Measurements from ENCODE around the gene WDR59. TPM values are rescaled to one million over a fixed set of nuclear protein-coding genes. Genes with fewer than 3 reads are reported as not detected.
"Not testable (repeated sequence)": the region's sequence is repeated elsewhere in the genome, so short reads cannot be mapped to it uniquely, and the experiment has no call there.

The WDR59 gene
- total RNA-seq, 1 donor, result 44.2 TPM

- DNase-seq (ENCODE audit: low read depth in 2 of 3, low spot score in 2 of 3), result no peak
These were observed 27.6 kb upstream of the WDR59 start for GRCh38 chr16:75012380-75013081.

GRCh38 chr16:75011634-75012307, 26.8 kb upstream of the WDR59 start:
- peak in 2 of 3 donors; percentile 77 to 84 for DNase-seq (ENCODE audit: low read depth in 2 of 3, low spot score in 2 of 3)

GRCh38 chr16:75010427-75010826, 25.5 kb upstream of the WDR59 start:
- DNase-seq (ENCODE audit: low read depth in 2 of 3, low spot score in 2 of 3), result no peak

- no peak for DNase-seq (ENCODE audit: low read depth in 2 of 3, low spot score in 2 of 3)
These were observed 22.5 kb upstream of the WDR59 start for GRCh38 chr16:75007443-75007842.

- no peak for DNase-seq (ENCODE audit: low read depth in 2 of 3, low spot score in 2 of 3)
These were observed 20.8 kb upstream of the WDR59 start for GRCh38 chr16:75005697-75006096.

GRCh38 chr16:75004460-75004859, 19.5 kb upstream of the WDR59 start:
- no peak for DNase-seq (ENCODE audit: low read depth in 2 of 3, low spot score in 2 of 3)

GRCh38 chr16:75003931-75004330, 19.0 kb upstream of the WDR59 start:
- DNase-seq (ENCODE audit: low read depth in 2 of 3, low spot score in 2 of 3), result no peak

DNA sequence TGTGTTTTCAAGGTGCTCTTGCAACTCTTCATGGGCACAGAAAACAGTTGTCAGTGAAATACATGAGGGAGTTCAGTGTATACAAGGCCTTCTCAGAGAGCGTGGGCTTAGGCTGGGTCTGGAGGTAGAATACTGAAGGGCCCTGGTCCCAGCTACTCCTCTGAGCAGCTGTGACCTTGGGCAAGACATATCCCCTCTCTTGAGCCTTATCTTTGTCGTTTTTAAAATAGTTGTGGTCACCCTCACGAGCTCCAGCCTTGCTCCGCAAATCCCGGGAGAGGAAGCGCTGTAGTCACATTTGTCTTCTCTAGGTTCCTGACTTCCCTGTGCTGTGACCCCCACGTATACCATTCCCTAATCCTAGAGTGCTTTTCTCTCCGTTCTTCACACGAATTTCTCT, 17.6 kb upstream of the WDR59 start:
- no peak for DNase-seq (ENCODE audit: low read depth in 2 of 3, low spot score in 2 of 3)

DNA sequence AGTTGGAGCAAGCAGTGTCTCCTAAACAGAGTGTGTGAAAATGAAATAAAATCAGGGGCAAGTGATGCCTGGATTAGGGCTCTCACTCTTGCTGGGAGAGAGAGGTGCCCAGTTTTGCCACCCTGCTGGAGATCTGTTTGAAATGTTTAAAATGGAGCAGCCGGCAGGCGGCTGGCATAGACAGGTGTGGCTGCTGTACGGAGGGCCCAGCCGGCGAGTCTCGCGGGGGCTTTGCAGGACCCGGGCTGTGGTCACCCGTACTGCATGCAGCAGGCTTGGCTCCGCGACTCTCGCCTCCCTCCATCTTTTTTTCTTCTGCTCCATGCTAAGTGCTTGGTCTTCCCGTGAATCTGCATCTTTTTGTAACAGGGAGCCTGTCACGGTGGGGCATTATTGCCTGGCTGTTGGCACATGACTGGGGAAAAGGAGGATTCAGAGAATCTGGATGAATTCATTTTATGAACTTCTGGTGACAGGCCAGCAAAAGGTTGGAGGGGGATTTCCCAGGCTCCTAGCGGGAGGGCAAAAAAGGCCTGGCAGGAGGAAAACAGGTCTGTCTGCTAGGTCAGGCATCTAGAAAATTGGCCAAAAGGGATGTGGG, 15.7 kb upstream of the WDR59 start:
- DNase-seq (ENCODE audit: low read depth in 2 of 3, low spot score in 2 of 3), result peak in 1 of 3 donors; percentile 43

DNA sequence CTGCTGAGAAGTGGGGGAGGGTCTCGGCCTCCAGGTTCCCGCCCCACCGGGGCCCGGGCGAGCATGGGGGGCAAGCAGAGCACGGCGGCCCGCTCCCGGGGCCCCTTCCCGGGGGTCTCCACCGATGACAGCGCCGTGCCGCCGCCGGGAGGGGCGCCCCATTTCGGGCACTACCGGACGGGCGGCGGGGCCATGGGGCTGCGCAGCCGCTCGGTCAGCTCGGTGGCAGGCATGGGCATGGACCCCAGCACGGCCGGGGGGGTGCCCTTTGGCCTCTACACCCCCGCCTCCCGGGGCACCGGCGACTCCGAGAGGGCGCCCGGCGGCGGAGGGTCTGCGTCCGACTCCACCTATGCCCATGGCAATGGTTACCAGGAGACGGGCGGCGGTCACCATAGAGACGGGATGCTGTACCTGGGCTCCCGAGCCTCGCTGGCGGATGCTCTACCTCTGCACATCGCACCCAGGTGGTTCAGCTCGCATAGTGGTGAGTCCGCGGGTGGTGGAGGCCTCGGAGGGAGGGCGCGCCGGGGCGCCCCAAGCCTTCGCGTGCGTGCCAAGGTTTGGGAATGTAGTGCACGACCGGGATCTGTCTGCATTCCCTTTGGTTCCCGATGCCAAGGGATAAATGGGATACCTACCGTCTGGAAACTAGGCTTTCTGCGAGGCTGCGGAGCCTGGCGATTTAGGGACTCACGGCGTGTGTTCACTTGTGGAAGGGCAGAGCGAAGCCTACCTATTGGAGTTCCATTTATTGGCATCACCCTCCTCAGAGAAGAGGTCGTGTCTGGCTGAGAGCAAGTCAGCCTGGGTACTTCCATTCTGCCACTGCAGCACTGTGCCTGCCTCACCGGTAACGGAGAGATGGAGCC, 14.9 kb upstream of the WDR59 start:
- DNase-seq (ENCODE audit: low read depth in 2 of 3, low spot score in 2 of 3), result peak in 1 of 3 donors; percentile 26

- no peak for DNase-seq (ENCODE audit: low read depth in 2 of 3, low spot score in 2 of 3)
These were observed 14.3 kb upstream of the WDR59 start for GRCh38 chr16:74999219-74999608.

- peak; percentile 60 to 95 (median 92) for DNase-seq (ENCODE audit: low read depth in 2 of 3, low spot score in 2 of 3)
These were observed 13.7 kb upstream of the WDR59 start, which contains the start of gene ZNRF1 for GRCh38 chr16:74998481-74999218. Gene ZNRF1, plus strand, starts transcription at chr16:74999024. Its CDS starts 648 bp downstream, at chr16:74999672.

DNA sequence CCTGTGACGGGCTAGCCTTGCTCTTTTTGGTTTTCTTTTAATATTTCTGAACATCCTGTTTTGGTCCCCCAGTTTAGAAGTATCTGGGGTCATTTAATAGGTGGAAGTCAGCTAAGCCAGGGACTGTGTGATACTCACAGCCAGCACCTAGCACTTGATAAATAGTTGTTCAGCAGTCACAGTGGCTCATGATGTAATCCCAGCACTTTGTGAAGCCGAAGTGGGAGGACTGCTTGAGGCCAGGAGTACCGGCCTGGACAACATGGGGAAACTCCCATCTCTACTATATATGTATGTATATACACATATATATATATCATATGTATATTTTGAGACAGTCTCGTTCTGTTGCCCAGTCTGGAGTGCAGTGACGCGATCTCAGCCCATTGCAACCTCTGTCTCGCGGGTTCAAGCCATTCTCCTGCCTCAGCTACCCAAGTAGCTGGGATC, 12.1 kb upstream of the WDR59 start:
- no peak for DNase-seq (ENCODE audit: low read depth in 2 of 3, low spot score in 2 of 3)

GRCh38 chr16:74995986-74996385, 11.1 kb upstream of the WDR59 start:
- no peak for DNase-seq (ENCODE audit: low read depth in 2 of 3, low spot score in 2 of 3)

GRCh38 chr16:74991593-74992403, 6.9 kb upstream of the WDR59 start:
- no peak for DNase-seq (ENCODE audit: low read depth in 2 of 3, low spot score in 2 of 3)

DNA sequence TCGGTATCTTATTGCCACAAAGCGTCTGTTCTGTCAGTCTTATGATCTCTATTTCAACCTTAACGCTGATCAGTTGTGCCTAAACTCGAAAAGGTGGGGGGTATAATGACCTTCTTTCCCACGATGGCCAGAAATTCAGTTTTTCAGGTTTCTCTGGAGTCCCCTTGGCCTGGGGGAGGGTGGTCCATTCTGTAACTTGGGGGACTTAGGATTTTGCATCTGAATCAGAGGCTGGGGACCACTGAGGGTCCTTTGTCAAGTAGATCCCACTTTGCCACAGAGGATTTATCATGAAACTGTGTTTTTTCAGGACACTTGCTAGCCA, 6.3 kb upstream of the WDR59 start:
- DNase-seq (ENCODE audit: low read depth in 2 of 3, low spot score in 2 of 3), result no peak

- no peak for DNase-seq (ENCODE audit: low read depth in 2 of 3, low spot score in 2 of 3)
These were observed 5.9 kb upstream of the WDR59 start for GRCh38 chr16:74990832-74991231.

GRCh38 chr16:74989864-74990263, 4.9 kb upstream of the WDR59 start:
- not testable (repeated sequence) for DNase-seq (ENCODE audit: low read depth in 2 of 3, low spot score in 2 of 3)

GRCh38 chr16:74987027-74987681, 2.2 kb upstream of the WDR59 start:
- DNase-seq (ENCODE audit: low read depth in 2 of 3, low spot score in 2 of 3), result no peak

All from hematopoietic multipotent progenitor cell (in vitro differentiated cells).